Activated gamma-delta T cell treated with anti-CD3 and anti-CD28 coated beads, Interleukin-2, amount 50 U/mL, for 16 hours (primary cell): Measurements from ENCODE around the gene DYNLT4.
"Not testable (repeated sequence)": the region's sequence is repeated elsewhere in the genome, so short reads cannot be mapped to it uniquely, and the experiment has no call there.

Source experiments
- DNase-seq: peaks from one replicate; pipeline ENCODE4 v3.0.0-alpha.2; 2020; ENCODE audit warnings: low read depth

DYNLT4 gene

DNA sequence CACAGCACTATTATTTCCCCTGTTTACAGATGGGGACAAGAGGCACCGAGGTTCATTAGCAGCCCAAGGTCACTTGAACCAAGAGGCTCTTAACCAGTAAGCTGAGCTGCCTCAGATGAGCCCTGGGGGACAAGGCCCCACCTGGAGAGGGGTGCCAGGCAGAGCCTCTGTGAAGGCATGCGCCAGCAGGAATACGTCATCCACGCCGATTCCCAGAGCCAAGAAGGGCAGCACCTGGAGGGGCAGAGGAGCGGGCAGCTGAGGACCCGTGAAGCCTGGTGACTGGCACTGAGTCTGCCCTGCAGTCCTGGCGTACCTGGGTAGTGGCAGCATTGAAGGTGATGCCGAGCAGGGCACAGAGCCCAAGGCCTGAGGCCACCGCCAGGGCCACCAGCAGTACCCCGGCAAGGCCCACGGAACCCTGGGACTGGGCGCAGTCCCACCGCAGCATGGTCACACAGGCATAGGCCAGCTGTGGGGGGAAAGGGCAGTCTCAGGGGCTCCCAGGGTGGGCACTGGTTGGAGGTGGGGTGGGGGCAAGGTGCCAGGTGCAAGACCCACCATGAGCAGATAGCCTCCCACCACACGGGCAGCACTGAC is 21.8 kb upstream of the DYNLT4 start:
- DNase-seq = no peak

- DNase-seq = no peak
Measured at GRCh38 chr1:44828003-44828651, 21.0 kb upstream of the DYNLT4 start.

DNA sequence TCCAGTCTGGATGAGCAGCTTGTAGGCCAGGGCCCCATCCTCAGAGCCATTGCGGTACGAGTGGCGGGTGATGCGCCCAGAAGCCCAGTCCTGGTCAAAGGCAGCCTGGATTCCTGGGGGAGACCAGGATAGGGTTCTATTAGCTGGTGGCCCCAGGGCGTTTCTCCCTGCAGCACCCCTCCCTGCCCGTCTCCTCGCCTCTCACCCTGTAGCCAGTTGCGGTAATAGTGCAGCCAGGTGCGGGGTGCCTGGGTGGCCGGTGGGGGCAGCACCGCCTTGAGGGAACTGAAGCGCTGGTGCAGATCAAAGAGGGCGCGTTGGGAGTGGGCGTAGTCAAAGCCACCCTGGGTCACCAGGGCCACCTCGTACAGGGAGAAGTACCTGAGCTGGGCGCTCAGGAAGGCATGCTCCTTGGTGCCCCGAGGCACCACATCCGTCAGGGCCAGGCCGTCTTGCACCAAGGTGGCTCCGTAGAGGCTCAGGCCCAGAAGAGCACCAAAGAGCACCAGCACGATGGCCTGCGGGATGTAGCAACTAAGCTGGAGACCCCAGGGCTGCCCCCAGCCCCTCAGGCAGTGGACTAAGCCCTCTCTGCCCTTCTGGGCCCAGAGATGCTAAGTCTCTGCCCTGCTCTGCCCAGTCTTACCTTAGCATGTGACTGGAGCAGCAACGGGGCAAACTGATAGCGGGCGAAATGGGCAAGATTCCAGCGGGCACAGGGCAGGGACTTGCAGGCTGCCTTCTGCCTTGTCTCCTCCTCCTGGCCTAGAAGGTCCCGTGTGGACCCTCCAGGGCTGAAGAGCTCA is 20.2 kb upstream of the DYNLT4 start:
- DNase-seq = no peak

DNA sequence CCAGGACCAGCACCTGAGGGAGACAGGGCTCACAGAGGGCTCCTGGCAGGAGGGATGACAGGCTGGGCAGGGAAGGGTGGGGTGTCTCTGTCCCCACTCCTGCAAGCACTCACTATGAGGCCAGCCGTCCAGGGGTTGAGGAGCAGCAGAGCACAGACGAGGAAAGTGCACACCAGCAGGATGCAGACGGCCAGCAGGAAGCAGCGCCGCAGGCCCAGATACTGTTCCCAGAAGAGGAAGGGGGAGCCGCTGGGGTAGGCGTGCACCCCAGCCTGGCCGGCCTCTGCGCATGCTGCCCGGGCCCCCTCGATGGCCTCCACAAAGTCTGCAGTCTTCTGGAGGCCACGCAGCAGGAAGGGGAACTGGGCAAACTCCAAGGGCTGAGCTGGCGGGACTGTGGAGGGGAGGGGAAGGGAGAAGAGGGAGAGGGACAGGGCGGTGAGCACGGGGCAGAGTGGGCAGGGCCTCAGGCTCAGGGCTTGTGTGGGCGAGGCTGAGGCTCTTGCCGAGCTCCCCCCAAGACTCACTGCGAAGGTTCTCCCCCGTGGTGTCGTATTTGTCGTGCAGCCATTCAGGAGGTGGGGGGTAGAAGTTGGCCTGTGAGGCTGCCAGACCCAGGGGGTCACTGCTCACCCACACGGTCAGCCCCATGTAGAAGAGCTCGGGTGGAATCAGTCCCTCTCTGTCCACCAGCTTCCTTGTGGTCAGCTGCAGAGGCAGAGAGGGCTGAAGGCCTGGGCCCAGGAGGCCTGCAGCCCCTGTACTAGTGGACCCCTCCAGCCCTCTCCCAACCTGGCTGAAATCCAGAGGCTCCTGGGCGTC is 19.4 kb upstream of the DYNLT4 start:
- DNase-seq = no peak

DNA sequence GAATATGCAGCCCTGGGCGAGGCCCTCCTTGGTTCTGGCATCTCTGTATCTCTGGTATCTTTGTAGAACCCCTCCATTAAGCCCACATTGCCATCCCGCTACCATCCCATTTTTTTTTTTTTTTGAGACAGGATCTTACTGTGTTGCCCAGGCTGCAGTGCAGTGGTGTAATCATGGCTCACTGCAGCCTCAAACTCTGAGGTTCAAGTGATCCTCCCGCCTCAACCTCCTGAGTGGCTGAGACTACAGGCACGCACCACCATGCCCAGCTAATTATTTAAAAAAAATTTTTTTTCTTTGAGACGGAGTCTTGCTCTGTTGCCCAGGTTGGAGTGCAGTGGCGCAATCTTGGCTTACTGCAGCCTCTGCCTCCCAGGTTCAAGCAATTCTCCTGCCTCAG is 17.2 kb upstream of the DYNLT4 start:
- DNase-seq = not testable (repeated sequence)

DNA sequence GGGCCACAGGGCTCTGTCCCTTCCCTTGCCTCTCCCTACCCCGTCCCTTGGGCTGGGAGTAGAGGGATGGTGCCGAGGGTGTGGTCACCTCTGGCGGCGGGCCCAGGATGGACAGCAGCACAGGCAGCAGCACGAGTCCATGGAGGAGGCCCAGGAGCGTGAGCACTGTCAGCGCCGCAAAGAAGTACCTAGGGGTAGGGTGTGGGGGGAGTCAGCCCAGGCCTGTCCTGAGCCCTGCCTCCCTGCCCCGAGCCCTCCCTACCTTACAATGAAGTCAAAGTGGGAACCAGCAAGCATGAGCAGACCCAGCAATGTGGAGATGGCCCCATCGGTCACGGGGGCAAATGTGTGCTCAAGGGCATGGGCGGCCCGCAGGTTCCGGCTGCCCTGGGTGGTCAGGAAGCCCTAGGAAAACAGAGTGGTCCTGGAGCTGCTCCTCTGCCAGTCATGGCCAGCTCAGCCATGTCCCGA is 15.9 kb upstream of the DYNLT4 start:
- no peak for DNase-seq

GRCh38 chr1:44822131-44822701 is 15.1 kb upstream of the DYNLT4 start:
- DNase-seq = no peak

DNA sequence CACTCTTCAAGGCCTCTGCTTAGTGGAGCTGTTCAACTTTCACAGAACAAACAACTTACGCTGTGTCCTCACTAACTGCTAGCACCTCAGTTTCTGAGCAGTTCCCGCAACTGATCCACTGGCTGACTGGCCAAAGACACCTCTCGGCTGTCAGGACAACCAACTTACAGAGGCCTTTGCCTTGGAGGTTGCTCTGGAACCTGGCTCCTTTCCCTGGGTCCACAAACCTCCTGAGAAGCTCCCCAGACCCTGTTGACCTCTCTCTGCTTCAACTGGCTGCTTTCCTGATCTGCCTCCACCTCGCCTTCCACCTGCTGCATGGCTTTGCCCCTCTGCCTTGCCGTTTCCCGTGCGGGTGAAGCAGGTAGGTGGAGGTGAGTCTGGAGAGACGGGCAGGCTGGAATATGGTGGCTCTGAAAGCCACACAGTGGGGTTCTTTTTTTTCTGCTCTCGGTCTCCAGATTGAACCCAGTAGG is 14.1 kb upstream of the DYNLT4 start:
- no peak for DNase-seq

DNA sequence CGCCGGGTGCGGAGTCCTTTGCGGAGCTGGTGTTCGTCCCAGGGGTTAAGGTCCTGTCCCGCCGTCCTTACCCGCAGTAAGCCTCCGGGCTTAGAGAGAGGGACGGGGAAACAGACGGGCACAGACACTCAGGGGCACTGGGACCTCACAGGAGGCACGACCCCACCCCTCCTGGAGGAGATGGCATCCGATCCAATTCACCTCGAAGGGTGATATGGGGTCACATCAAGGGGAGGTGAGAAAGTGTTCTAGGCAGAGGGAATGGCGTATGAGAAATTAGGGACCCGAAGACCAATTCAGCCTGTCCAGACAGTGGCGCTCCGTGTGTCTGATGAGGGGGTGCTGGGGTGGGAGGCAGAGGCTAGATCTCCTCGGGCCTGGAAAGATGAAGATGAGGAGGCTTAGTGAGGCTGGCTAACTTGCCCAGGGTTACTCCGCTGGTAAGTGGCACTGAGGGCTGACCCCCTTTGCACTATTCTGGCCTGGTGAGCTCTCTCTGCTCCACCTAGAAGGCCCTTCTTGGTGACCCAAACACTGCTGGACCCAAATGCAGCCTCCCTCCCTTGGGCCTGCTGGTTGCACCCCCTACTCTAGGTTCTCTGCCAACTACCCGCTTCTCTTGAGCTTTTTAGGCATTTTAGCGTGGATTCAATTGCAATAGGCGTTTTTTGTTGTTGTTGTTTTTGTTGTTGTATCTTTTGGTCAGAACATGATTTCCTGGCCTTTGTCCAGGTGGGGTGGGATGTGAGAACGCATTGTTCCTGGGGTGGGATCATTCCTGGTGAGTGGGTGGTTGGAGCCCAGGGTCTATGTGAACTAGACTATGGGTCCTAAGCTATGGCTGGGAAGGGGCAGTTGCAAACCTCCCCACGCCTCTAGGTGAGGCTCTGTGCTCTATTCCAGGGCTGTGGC is 13.4 kb upstream of the DYNLT4 start:
- no peak for DNase-seq

DNA sequence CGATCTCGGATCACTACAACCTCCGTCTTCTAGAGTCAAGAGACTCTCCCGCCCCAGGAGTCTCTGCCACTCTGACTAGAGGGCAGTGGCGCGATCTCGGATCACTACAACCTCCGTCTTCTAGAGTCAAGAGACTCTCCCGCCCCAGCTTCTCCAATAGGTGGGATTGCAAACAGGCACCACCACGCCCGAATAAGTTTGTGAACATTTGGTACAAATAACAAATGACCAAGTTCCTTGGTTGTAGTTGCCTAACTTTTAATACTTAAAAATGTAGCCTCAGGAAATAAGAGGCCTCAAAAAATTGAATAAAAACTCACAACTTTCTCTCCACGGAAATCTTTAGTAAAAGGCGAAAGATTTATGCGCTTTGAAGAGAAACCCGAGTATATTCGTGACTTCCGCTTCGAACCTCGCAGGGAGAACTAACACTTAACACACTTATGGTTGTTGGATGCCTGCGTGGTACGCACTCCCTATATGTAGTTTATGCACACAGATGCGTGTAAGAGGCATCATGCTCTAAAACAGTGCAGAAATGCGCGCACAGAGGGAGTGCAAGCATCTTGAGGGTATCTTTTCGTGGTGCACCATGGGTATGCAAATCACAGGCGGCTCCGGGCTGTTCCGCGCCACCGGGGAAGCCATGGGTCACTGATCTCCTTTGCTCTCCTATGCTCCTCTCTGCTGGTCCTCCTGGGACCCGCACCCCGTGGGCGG is 12.6 kb upstream of the DYNLT4 start:
- peak; percentile 70 for DNase-seq

- DNase-seq = no peak
Measured at GRCh38 chr1:44819196-44819607, 12.1 kb upstream of the DYNLT4 start.

DNA sequence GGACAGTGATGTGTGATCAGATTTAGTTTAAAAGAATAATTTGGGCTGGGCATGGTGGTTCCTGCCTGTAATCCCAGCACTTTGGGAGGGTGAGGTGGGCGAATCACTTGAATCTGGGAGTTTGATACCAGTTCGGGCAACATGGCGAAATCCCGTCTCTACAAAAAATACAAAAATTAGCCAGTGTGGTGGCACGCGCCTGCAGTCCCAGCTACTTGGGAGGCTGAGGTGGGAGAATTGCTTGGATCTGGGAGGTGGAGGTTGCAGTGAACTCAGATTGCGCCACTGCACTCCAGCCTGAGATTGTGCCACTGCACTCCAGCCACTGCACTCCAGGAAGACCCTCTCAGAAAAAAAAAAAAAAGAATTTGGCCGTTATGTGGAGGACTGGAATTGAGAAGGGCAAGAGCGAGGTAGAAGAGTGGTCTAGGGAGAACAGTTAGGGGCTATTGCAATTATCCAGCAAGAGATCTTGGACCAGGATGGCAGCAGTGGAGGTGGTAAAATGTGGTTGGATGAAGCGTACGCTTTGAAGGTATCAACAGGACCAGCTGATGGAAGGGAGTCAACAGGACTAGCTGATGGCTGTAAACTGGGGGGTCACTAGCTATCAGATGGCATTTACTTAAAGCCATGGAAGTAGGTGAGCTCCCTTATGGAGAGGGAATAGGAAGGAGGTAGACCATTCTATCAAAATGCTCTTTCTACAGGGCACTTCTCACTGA is 10.8 kb upstream of the DYNLT4 start:
- no peak for DNase-seq

- no peak for DNase-seq
Measured at GRCh38 chr1:44817307-44817706, 10.2 kb upstream of the DYNLT4 start.

DNA sequence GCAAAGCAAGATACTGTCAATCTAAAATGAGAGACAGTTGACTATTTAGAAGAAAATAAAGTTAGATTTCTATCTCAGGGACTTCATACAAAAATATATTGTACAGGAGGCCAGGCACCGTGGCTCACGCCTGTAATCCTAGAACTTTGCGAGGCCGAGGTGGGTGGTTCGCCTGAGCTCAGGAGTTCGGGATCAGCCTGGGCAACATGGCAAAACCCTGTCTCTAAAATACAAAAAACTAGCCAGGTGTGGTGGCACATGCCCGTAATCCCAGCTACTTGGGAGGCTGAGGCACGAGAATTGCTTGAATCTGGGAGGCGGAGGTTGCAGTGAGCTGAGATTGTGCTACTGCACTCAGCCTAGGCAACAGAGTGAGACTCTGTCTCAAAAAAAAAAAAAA is 8.8 kb upstream of the DYNLT4 start:
- DNase-seq = not testable (repeated sequence)

GRCh38 chr1:44812822-44813543 is 5.8 kb upstream of the DYNLT4 start:
- DNase-seq = no peak

DNA sequence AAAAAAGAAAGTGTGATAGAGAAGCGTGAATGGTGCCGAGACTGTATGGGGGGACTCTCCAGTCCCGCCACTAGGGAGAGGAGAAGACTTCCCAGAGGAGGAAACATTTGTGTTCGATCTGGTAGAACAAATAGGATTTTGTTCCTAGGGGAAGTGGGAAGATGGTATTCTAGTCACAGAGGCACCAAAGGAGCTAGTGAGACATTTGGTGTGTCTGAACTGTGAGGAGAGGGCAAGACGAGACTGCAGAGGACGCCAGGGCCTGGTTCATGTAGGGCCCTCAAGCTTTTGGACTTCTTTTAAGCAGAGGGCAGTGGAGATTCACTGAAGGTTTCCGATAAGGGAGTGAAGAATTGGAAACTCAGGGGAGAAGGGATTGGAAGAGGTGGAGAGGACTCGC is 4.1 kb upstream of the DYNLT4 start:
- DNase-seq = no peak

- DNase-seq = not testable (repeated sequence)
Measured at GRCh38 chr1:44810762-44811105, 3.6 kb upstream of the DYNLT4 start.

DNA sequence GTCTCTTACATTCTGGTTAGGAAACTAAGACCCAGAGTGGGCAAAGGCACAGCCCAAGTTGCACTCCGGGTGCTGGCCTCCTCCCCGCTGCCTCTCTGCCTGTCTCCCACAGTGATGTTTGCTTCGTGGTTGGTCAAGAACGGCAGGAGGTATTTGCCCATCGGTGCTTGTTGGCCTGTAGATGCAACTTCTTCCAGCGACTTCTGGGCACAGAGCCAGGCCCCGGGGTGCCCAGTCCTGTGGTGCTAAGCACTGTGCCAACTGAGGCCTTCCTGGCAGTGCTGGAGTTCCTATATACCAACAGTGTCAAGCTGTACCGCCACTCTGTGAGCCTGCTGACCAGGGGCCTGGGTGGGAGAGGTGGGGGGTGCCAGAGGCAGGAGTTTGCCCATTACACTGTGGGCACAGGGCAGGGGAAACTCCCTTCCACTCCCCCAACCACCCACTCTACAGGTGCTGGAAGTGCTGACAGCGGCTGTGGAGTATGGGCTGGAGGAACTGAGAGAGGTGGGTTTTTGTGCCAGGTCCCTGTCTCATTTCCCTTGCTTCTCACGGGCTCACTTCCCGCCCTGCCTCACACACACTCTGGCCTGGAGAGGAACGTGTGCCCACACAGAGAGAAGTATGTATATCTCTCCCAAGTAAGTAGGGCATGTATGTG is 3.1 kb upstream of the DYNLT4 start:
- DNase-seq = no peak
